ENCODE results near the gene BABAM2.

GRCh38 chr2:27847333-27847732 is 43.2 kb upstream of the BABAM2 start:
- no peak for TF ChIP-seq CTCF (IDR thresholded peaks at IDR 0.05; ENCODE audit: low read depth, low read length)
- TF ChIP-seq POLR2A (IDR thresholded peaks at IDR 0.05; ENCODE audit: extremely low read depth, insufficient read length): no peak
